ENCODE results near the gene RSAD1.

Gene RSAD1

DNA sequence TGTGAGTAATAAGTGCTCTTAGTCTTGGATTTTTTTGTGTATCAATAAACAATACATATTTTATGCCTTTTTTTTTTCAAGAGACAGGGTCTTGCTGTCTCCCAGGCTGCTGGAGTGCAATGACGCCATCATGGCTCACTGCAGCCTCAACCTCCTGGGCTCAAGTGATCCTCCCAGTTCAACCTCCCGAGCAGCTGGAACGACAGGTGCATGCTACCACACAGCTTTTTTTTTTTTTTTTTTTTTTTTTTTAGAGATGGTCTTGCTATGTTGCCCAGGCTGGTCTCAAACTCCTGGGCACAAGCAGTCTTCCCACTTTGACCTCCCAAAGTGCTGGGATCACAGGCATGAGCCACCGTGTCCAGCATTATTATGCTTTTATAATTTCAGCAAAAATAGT lies 39.7 kb upstream of the RSAD1 start:
- TF ChIP-seq, protein P1, sequence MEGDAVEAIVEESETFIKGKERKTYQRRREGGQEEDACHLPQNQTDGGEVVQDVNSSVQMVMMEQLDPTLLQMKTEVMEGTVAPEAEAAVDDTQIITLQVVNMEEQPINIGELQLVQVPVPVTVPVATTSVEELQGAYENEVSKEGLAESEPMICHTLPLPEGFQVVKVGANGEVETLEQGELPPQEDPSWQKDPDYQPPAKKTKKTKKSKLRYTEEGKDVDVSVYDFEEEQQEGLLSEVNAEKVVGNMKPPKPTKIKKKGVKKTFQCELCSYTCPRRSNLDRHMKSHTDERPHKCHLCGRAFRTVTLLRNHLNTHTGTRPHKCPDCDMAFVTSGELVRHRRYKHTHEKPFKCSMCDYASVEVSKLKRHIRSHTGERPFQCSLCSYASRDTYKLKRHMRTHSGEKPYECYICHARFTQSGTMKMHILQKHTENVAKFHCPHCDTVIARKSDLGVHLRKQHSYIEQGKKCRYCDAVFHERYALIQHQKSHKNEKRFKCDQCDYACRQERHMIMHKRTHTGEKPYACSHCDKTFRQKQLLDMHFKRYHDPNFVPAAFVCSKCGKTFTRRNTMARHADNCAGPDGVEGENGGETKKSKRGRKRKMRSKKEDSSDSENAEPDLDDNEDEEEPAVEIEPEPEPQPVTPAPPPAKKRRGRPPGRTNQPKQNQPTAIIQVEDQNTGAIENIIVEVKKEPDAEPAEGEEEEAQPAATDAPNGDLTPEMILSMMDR (IDR thresholded peaks at IDR 0.05; ENCODE audit: low read depth, low read length), result no peak
- Histone ChIP-seq H3K27me3 (no peaks in the 10 kb centered on the region), H3K4me3 (ENCODE audit: low read depth, low read length) (no peak overlapping the region), H3K36me3 (no peaks in the 10 kb centered on the region), H3K9me3 (no peaks in the 10 kb centered on the region), H3K4me1 (no peaks in the 10 kb centered on the region)
- DNase-seq, result no peak

DNA sequence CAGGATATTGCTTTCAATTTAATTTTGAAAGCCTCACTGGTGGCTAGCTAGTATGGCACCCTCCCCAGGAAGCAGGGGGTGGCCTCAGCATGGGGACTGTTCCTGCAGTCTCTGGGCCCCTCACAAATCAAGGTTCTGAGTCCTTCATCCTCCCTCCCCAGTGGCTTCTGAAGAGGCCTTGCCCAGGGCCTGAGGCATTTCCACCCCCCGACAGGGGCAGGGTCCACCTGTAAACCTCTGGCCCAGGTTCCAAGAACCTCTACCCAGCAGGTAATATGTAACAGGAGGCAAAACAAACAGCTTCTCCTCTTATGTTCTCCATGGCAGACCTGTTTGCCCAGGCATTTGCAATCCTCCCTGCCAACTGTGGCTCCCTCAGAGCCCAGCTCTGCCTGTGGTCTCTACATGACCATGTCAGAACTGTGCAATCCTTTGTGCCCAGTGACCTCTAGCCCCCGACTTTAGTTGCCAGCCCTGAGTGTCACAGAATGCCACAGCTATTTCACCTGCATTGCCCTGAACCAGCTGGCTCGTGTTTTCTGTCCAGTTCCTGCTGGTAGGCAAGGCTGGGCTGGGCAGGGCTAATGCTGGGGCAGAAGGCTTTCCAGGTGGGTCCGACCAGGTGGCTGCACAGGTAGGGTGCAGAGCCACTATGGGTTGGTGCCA lies 38.4 kb upstream of the RSAD1 start:
- Histone ChIP-seq H3K4me3 (ENCODE audit: low read depth, low read length) (no peak overlapping the region), H3K9me3 (no peaks in the 10 kb centered on the region), H3K27me3 (no peaks in the 10 kb centered on the region), H3K36me3 (no peaks in the 10 kb centered on the region), H3K4me1 (no peaks in the 10 kb centered on the region)
- DNase-seq, result no peak
- TF ChIP-seq, protein P1 (IDR thresholded peaks at IDR 0.05; ENCODE audit: low read depth, low read length), result no peak

DNA sequence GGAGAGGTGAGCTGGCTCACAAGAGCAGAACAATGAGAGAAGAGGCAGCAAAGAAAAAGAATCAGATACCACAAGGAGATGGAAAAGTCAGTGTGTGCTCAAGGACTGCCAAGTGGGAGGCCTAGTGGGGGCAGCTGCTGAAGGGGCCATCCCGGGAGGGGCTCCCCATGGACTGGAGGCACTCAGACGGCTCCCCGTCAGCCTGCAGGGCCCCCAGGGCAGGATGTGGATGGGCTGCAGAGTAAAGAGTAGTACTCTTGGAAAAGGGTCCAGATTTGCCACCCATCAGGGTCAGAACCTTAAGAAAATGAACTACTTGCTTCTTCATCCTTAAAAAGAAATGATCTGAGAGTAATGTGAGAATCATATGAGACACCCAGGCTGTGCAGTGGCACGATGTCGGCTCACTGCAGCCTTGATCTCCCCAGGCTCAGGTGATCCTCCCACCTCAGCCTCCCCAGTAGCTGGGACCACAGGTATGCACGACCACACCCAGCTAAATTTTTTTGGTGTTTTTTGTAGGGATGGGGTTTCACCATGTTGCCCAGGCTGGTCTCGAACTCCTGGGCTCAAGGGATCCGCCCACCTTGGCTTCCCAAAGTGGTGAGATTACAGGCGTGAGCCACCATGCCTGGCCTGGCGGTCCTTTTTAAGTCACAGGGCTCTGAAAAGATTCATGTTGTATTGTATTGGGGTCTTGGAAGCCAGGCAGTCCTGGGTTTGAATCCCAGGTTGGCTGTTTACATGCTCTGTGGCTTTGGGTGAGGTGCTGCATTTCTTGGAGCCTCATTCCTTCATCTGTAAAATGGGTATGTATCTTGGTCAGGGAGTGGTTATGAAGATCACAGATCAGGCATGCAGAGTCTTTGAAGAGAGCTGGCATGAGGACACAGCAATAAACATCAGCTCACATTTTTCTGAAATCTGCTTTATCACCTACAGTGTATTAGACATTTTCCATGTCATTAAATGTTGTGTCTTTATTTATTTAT lies 37.5 kb upstream of the RSAD1 start:
- no peaks in the 10 kb centered on the region for H3K36me3 ChIP-seq
- TF ChIP-seq, protein P1 (IDR thresholded peaks at IDR 0.05; ENCODE audit: low read depth, low read length), result no peak
- no peaks in the 10 kb centered on the region for H3K27me3 ChIP-seq
- no peaks in the 10 kb centered on the region for H3K9me3 ChIP-seq
- H3K4me1 ChIP-seq, result no peaks in the 10 kb centered on the region
- no peak overlapping the region for H3K4me3 ChIP-seq (ENCODE audit: low read depth, low read length)
- no peak for DNase-seq

DNA sequence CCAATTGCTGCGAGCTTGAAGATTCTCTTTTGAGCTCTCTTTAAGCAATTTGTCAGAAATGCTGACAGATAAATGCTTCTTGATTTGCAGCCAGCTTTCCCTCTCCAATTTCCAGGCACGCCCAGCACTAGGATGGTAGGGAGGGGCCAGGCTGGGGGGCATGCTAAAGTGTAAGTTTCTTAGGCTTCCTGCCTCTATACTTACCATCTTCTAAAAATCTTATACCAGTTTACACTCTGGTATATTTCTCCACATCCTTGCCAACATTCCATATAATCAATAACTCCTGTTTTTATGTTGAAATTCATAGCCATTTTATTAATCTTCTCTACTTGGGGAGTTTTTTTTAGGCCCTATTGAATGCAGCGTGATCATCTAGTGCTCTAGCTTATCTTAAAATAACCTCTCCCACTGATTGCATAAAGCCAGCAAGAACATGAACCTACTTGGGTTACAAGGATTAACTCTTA lies 35.1 kb upstream of the RSAD1 start:
- DNase-seq, result no peak
- H3K9me3 ChIP-seq, result no peaks in the 10 kb centered on the region
- TF ChIP-seq, protein P1 (IDR thresholded peaks at IDR 0.05; ENCODE audit: low read depth, low read length), result no peak
- H3K36me3 ChIP-seq, result no peaks in the 10 kb centered on the region
- no peaks in the 10 kb centered on the region for H3K27me3 ChIP-seq
- H3K4me1 ChIP-seq, result no peaks in the 10 kb centered on the region
- H3K4me3 ChIP-seq (ENCODE audit: low read depth, low read length), result no peak overlapping the region

DNA sequence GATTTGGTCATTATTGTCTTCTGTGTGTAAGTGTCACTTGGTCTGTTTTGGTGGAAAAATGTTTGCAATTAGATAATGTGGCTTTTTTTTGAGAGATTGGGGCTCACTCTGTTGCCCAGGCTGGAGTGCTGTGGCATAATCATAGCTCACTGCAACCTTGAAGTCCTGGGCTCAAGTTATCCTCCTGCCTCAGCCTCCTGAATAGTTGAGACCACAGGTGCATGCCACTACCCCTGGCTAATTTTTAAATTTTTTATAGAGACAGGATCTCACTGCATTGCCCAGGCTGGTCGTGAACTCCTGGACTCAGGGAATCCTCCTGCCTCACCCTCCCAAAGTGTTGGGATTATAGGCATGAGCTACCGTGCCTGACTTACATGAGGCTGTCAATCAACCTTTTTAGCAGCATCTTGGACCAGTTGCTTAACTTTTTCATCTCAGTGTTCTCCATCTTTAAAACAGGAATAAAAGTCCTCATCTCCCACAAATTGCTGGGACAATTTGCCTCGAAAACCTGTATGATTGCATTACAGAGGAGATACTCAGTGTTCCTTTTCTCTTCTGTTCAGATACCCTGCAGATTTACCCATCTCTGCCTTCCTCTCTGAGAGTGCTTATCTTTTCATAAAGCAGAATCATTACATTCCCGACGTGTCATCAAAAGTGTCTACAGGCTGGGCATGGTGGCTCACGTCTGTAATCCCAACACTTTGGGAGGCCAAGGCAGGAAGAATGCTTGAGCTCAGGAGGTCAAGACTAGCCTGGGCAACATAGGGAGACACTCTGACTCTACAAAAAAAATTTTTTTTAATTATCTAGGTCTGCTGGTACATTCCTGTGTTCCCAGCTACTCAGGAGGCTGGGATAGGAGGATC lies 33.6 kb upstream of the RSAD1 start:
- H3K27me3 ChIP-seq, result no peaks in the 10 kb centered on the region
- no peaks in the 10 kb centered on the region for H3K36me3 ChIP-seq
- TF ChIP-seq, protein P1 (IDR thresholded peaks at IDR 0.05; ENCODE audit: low read depth, low read length), result no peak
- no peaks in the 10 kb centered on the region for H3K9me3 ChIP-seq
- no peak overlapping the region for H3K4me3 ChIP-seq (ENCODE audit: low read depth, low read length)
- no peak for DNase-seq
- no peaks in the 10 kb centered on the region for H3K4me1 ChIP-seq
